Ammon's horn (tissue), 1 donor: Measurements from ENCODE around the gene DHX15.

ENCODE experiments used
- DNase-seq: peaks from one replicate; pipeline ENCODE4 v3.0.0-alpha.2; 2016; ENCODE audit warnings: low spot score

Gene DHX15

GRCh38 chr4:24584211-24584850 lies at the start of gene DHX15:
DHX15 (minus strand) TSS chr4:24584554; CDS start chr4:24584393, 161 bp downstream.
- peak; percentile 98 for DNase-seq

GRCh38 chr4:24632011-24632410 lies 47.7 kb upstream of the DHX15 start:
- DNase-seq, result no peak

- DNase-seq, result no peak
Observed at GRCh38 chr4:24630937-24631336, 46.6 kb upstream of the DHX15 start.

DNA sequence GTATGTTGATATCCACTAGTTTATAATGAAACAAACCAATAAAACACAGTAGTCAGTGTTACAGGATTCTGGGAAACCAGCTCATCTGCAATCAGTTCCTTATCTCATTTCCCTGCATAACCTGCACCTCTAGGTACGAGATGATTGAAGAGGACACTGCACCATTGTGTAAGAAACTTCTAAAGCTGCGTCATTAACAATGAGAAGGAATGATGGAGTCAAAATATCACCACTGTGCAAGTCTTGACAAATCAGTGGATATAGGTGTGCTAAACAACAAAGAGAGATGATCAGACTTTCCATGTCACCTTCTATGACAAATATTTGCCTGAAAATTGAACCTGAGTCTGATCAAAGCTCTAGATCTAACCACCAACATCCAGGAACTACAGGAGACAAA lies 40.7 kb upstream of the DHX15 start:
- no peak for DNase-seq

GRCh38 chr4:24624381-24624780 lies 40.0 kb upstream of the DHX15 start:
- no peak for DNase-seq

- DNase-seq, result no peak
Observed at GRCh38 chr4:24622146-24622834, 37.9 kb upstream of the DHX15 start.

- no peak for DNase-seq
Observed at GRCh38 chr4:24615977-24616376, 31.6 kb upstream of the DHX15 start.

- DNase-seq, result no peak
Observed at GRCh38 chr4:24614881-24615280, 30.5 kb upstream of the DHX15 start.

DNA sequence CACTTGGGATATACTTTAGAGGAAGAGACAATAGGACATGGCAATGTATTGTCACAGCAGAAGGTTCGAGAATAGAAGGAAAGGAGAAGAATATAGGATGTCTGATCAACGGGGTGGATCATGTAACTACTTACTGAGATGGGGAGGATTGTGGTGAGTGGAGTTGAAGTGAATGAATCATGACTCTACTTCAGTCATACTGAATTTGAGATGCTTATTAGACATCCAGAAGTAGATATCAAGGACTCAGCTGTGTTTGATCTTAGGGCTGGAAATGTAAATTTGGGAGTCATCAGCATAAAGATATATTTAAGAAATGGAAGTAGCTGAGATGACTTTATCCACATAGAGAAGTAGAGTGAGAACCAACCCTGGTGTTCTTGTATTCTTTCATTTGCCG lies 29.1 kb upstream of the DHX15 start:
- no peak for DNase-seq

- DNase-seq, result no peak
Observed at GRCh38 chr4:24611575-24611974, 27.2 kb upstream of the DHX15 start.

DNA sequence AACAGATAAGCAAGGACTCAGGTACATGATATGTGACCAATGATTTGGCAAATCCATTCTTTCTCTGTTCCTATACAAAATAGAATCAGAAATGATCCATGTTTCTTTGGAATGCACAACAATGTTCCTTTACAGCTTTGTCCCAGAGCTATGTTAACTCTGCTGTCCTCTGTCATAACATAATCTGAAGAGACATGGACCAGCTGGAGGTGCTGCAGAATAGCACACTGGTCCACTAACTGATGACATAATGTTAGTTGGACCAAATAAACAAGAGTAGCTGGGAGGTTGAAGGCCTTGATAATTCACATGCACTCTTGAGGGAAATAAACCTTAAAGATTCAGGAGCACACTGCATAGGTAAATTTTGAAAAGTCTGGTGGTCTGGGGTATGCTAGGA lies 23.0 kb upstream of the DHX15 start:
- peak; percentile 23 for DNase-seq

- no peak for DNase-seq
Observed at GRCh38 chr4:24605216-24605615, 20.9 kb upstream of the DHX15 start.

DNA sequence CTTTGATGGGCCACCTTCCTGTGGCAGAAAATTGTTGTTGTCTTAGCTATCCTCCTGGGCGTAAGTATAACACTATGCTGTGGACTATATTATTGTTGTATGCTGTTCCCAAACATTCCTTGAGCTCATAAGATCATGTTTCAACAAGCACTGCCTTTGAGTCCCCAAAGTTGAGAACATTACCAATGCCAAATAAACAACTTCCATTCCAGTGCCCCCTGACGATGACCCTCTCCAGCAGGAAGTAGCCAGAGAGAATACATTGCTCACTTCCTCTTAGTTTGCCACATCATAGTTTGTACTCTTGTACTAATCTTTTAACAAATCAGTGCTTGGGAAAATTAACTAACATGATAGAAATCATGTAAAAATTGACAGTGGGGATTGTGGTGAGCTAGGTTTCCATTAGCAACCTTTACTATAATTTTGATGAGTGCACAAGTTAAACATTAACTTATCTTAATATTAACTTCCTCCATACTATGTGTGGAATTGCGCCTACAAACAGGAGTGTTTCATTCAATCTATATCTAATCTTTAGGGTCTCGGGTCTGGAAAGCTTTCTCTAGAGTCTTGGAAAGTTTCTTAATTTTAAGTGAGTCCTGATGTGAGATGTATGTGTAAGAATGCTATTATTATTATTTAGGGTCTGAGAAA lies 20.3 kb upstream of the DHX15 start:
- DNase-seq, result no peak

- no peak for DNase-seq
Observed at GRCh38 chr4:24603343-24603742, 19.0 kb upstream of the DHX15 start.

DNA sequence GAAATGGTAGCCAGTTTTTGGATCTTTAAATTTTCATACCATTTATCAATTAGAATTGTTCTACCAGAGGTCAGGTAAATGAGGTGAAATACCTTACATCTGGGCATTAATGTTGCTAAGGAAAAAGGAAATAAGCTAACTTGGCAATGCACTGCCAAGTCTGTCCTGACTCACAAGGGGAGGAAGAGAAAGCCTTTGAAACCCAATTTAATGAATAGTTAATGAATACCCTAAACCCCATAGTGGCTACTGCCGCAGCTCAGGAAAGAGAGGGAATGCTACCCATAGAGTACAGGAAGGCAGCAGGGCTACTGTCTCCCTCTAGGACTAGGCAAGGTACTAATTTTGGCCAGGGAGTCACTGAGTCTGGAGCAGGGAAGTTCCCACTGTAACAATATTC lies 16.8 kb upstream of the DHX15 start:
- DNase-seq, result no peak

DNA sequence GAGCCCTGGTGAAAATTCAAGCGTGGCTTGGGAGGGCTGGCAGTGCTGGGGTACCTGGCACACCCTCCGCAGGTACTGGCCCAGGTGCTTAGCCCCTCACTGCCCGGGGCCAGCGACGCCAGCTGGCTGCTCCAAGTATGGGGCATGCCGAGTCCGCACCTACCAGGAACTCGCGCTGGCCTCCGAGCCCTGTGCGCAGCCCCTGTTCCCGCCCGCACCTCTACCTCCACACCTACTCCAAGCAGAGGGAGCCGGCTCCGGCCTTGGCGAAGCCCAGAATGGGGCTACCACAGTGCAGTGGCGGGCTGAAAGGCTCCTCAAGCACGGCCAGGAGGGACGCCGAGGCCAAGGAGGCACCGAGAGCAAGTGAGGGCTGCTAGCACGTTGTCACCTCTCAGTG lies 14.9 kb upstream of the DHX15 start:
- DNase-seq, result no peak

- no peak for DNase-seq
Observed at GRCh38 chr4:24598025-24598424, 13.7 kb upstream of the DHX15 start.

- no peak for DNase-seq
Observed at GRCh38 chr4:24595659-24596058, 11.3 kb upstream of the DHX15 start.

GRCh38 chr4:24594887-24595286 lies 10.5 kb upstream of the DHX15 start:
- no peak for DNase-seq

GRCh38 chr4:24589448-24589847 lies 5.1 kb upstream of the DHX15 start:
- no peak for DNase-seq

GRCh38 chr4:24588216-24588954 lies 4.0 kb upstream of the DHX15 start:
- DNase-seq, result no peak

GRCh38 chr4:24583451-24584210 lies 723 bp downstream of the DHX15 start:
- peak; percentile 58 for DNase-seq
